ENCODE measurements around the gene IFITM2. TPM values are rescaled to one million over a fixed set of nuclear protein-coding genes. Genes with fewer than 3 reads are reported as not detected.

The IFITM2 gene
- total and polyA plus RNA-seq, 2 of the 4 experiments (the other 2 are of a cell fraction), result 31.2 to 564 TPM

GRCh38 chr11:269146-269890 lies 38.3 kb upstream of the IFITM2 start:
- intact Hi-C loops (cut with micrococcal nuclease) (no loop called here), dilution Hi-C loops (cut with HindIII; ENCODE audit: low sequenced_read_pairs, unreplicated experiment) (no loop called here), in situ Hi-C loops (cut with MboI; ENCODE audit: low sequenced_read_pairs) (no loop called here)
- H4K20me1 ChIP-seq (ENCODE audit: insufficient read depth, low read length), result no peaks in the 10 kb centered on the region
- no peak overlapping the region for H4K91ac ChIP-seq (ENCODE audit: insufficient read depth, low read depth, low read length)
- CTCF ChIA-PET, result no interaction called here
- no peak overlapping the region for H3K14ac ChIP-seq (replicated peaks; ENCODE audit: low read depth, low read length)
- no peak overlapping the region for H3K23ac ChIP-seq (ENCODE audit: low read depth, low read length)
- no peak overlapping the region for H3K4ac ChIP-seq (ENCODE audit: low read depth, low read length)
- 48% methylated on average over 4 of the region's 21 CpGs; no CpG with 5 or more reads in 1 of the 2 experiments for WGBS, 2 experiments (ENCODE audit: extremely low coverage in 2 of 2, insufficient read length in 1 of 2)
- H2AFZ ChIP-seq (replicated peaks; ENCODE audit: low read length, poor library complexity), result no peak overlapping the region
- H3K4me2 ChIP-seq (ENCODE audit: low read depth, low read length), result peak overlapping the region; percentile 76
- no peak overlapping the region for H2BK5ac ChIP-seq (ENCODE audit: low read depth, low read length, poor library complexity, severe bottlenecking)
- 0 out of 2 replicates have a peak, but pooled peaks cover 2% of the 10 kb centered on the region for H3K9me3 ChIP-seq (ENCODE audit: control insufficient read depth, insufficient read depth, low read length)
- BruUV-seq (replicated peaks), result no TSS peak
- no peak overlapping the region for H3K9ac ChIP-seq (ENCODE audit: low read depth, low read length)
- H3K79me1 ChIP-seq (ENCODE audit: low read depth in 1 of 2, low read length in 2 of 2), result no peaks in the 10 kb centered on the region
- POLR2A ChIA-PET (ENCODE audit: unreplicated experiment), result no interaction called here
- no peak overlapping the region for H2BK120ac ChIP-seq (ENCODE audit: low read depth, low read length)
- no peak overlapping the region for H2AK5ac ChIP-seq (ENCODE audit: low read depth, low read length)
- H3K36me3 ChIP-seq (ENCODE audit: control insufficient read depth, insufficient read depth, low read length), result no peaks in the 10 kb centered on the region
- no peaks in the 10 kb centered on the region for H3K9me1 ChIP-seq (ENCODE audit: insufficient read depth, low read length)
- no peak overlapping the region for H4K5ac ChIP-seq (ENCODE audit: low read depth, low read length)
- H3K27me3 ChIP-seq (ENCODE audit: control insufficient read depth, insufficient read depth, low read length), result peaks cover 36% of the 10 kb centered on the region
- no peak overlapping the region for H2AK9ac ChIP-seq (replicated peaks; ENCODE audit: low read depth, low read length, poor library complexity)
- H3K56ac ChIP-seq (ENCODE audit: extremely low read depth, insufficient read depth, low read length), result no peak overlapping the region
- no peak for DNase-seq
- TF ChIP-seq ELK1 (IDR thresholded peaks at IDR 0.05; ENCODE audit: borderline replicate concordance, low read depth, low read length) (no peak), CEBPB (IDR thresholded peaks at IDR 0.05; ENCODE audit: low read depth, low read length) (peak; percentile 45), BHLHE40 (IDR thresholded peaks at IDR 0.05; ENCODE audit: low read depth, low read length) (peak; percentile 51; the same call in 1 of the 2 replicates), USF2 (IDR thresholded peaks at IDR 0.05; ENCODE audit: low read depth, low read length) (peak; percentile 53; the same call in 1 of the 2 replicates), SMC3 (IDR thresholded peaks at IDR 0.05; ENCODE audit: low read depth, low read length) (no peak), FOS (IDR thresholded peaks at IDR 0.05; ENCODE audit: low read depth, low read length) (no peak), MAFK (IDR thresholded peaks at IDR 0.05; ENCODE audit: low read depth, low read length) (no peak)
- H3K4me3 ChIP-seq (ENCODE audit: insufficient read depth, low read depth, low read length), result peak overlapping the region; percentile 15; the same call in 1 of the 2 replicates
- no peak overlapping the region for H3K27ac ChIP-seq (ENCODE audit: insufficient read depth, low read length)
- no peak overlapping the region for H3K18ac ChIP-seq (ENCODE audit: low read depth, low read length)
- H3K4me1 ChIP-seq (ENCODE audit: control insufficient read depth, insufficient read depth, low read length), result no peaks in the 10 kb centered on the region
- peak; percentile 35; the same call in 1 of the 2 replicates for ATAC-seq (ENCODE audit: low read depth)
- no peak overlapping the region for H4K8ac ChIP-seq (ENCODE audit: low read depth in 2 of 2, low read length in 2 of 2)
- no peak overlapping the region for H2BK20ac ChIP-seq (ENCODE audit: low read depth, low read length)
- H2BK15ac ChIP-seq (ENCODE audit: low read depth, low read length), result no peak overlapping the region

Data from IMR-90 (cell line).